Effector CD8-positive, alpha-beta T cell (primary cell): ENCODE data around the gene DYSF.

ENCODE experiments used
- DNase-seq: peaks from one replicate; lab custom pipeline; 2025; lab: John Stamatoyannopoulos, UW

DYSF gene

GRCh38 chr2:71571945-71572344 is 118.6 kb downstream of the DYSF start:
- DNase-seq: no peak

- no peak for DNase-seq
Measured at GRCh38 chr2:71575966-71576365, 122.6 kb downstream of the DYSF start.

DNA sequence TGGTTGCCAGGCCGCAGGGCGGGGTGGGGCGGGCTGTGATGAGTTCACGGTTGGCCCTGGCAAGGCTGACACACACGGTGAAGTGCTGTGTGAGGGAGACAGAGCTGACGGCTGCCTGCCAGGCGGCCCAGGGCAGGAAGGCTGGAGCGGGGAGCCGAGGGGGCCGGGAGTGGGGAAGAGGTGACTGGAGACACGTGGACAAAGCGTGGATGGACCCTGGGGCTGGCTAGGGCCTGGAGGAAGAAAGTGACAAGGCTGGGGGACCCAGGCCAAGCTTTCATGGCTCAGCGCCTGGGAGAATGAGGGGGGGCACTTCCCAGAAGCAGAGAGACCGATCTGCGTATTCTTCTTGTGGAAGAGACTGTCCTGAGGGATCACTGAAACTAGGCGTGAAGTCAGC is 123.2 kb downstream of the DYSF start:
- no peak for DNase-seq

- DNase-seq: no peak
Measured at GRCh38 chr2:71577209-71577608, 123.8 kb downstream of the DYSF start.

GRCh38 chr2:71578767-71579342 is 125.5 kb downstream of the DYSF start:
- no peak for DNase-seq

- no peak for DNase-seq
Measured at GRCh38 chr2:71581026-71581425, 127.7 kb downstream of the DYSF start.

GRCh38 chr2:71583876-71584275 is 130.5 kb downstream of the DYSF start:
- no peak for DNase-seq

DNA sequence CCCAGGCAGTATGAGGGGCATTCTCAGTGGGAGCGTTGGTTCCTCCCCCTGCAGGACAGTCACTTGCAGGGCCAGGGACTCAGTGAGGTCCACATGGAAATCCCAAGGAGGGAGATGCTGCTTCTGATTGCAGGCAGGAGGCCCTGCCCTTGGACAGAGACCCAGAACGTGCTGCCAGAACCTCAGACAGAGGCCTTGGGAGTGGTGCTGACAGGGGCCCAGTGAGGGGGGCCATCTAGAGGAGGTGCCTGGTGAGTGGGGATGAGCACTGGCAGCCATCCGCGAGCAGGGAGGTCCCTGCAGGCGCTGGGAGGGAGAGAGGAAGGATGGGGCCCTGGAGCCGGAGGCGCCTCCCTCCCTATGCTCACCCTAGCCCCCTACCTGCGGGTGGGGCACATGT is 133.1 kb downstream of the DYSF start:
- DNase-seq: no peak

GRCh38 chr2:71587509-71588073 is 134.2 kb downstream of the DYSF start:
- DNase-seq: no peak

GRCh38 chr2:71588497-71589170 is 135.3 kb downstream of the DYSF start:
- DNase-seq: no peak

DNA sequence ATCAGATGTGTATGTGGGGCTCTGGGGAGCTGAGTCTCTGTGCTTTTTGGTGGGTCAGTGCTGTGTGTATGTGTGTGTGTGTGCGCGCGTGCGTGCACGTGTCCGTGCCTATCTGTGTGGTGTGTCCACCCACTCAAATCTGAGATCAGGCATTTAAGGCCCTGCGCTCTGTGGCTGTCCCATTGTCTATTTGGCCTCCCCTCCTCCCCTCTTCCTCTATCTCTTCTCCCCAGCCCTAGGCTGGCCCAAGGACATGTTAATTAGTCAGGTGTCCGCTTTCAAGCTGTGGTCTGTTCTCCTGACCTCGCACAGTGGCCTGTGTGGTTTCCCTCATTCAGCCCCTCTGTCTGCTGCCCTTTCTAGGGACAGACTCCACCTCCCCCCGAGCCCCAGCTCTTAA is 136.4 kb downstream of the DYSF start:
- DNase-seq: no peak

- no peak for DNase-seq
Measured at GRCh38 chr2:71591044-71591443, 137.7 kb downstream of the DYSF start.

DNA sequence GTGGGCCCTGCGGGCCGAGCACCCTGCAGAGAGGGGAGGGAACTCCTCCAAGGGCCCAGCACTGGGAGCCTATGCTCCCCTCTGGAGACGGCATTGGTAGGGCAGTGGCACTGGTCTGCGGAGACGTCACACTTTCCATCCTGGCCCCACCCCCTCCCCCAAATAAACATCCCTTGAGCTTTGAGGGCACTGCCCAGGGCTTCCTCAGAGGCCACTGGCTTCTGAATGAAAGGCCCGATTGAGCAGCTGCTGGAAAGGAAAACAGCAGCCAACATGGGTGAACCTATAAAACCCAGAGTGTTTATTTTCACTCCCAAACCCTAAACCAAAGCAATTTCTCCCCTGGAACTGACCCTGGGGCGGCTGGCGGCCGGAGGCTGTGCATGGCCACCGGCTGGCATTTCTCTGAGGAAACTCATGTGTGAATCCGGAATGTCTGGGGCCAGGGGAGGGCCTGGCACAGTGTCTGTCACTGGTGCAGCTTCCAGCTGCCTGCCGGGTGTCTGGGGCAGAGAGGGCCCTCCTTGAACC is 138.9 kb downstream of the DYSF start:
- DNase-seq: no peak

GRCh38 chr2:71595569-71595968 is 142.2 kb downstream of the DYSF start:
- DNase-seq: no peak

- DNase-seq: no peak
Measured at GRCh38 chr2:71596011-71596410, 142.7 kb downstream of the DYSF start.

GRCh38 chr2:71597756-71598155 is 144.4 kb downstream of the DYSF start:
- no peak for DNase-seq

DNA sequence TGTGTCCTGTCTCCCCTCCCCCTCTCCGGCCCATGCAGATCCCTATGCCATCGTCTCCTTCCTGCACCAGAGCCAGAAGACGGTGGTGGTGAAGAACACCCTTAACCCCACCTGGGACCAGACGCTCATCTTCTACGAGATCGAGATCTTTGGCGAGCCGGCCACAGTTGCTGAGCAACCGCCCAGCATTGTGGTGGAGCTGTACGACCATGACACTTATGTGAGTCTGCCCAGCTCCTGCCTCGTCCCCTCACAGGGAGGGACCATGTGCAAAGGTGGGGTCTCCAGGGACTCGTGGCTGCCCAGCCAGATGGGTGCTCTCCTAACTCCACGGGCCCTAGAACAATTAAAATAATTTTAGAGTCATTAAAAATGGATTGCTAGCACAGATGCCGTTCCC is 145.2 kb downstream of the DYSF start:
- DNase-seq: no peak

- no peak for DNase-seq
Measured at GRCh38 chr2:71599038-71599437, 145.7 kb downstream of the DYSF start.

GRCh38 chr2:71599646-71600236 is 146.4 kb downstream of the DYSF start:
- no peak for DNase-seq

DNA sequence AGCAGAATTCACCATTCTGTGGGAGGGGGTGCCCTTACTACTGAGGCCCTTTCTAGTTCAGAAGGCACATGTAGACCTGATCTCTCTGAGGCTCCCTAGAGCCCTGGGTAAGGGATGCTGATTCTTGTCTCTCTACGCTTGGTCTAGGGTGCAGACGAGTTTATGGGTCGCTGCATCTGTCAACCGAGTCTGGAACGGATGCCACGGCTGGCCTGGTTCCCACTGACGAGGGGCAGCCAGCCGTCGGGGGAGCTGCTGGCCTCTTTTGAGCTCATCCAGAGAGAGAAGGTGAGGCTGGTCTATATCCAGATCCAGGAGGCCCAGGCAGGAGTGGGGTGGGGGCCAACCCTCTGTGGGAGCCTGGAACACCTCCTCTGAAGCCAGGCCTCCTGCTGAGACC is 147.2 kb downstream of the DYSF start:
- no peak for DNase-seq

DNA sequence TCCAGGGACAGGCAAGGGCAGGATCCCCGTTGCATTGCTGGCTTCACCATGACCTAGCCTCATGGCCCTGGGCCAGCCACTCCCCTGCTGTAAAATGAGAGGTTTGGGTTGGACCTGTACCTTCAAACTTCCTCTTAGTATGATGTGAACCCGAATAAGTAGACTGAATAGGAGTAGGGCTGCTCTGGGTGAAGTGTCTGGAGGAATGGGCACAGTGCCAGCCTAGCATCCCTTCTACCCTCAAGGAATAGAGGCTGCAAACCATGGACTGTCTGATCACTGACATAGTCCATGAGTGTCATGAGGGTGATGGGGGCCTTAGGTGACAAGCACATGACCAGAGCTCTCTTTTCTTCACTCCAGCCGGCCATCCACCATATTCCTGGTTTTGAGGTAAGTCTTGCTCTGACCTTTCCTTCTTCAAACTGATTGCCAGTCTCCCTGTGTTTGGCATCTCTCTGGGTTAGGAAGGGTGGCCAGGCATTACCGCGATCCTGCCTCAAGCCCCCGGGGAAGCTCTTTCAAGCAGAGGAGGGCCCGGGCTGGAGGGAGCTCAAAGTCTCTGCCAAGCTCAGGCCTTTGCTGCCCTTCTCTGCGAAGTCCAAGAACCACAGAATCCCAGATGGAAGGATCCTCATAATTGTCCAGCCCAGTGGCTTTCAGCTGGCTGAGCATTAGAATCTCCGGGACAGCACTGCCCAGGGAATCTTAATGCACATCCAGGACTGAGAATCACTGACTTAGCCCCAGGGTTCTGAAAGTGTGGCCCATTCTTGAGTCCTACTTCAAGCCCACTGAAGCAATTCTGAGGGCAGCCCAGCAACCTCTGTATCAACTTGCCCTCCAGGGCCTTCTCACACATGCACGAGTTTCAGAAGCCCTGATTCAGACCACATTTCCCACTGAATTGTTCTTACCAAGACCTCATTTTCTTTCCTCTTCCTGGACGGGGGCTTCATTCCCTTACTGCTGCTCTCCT is 148.1 kb downstream of the DYSF start:
- no peak for DNase-seq

GRCh38 chr2:71602115-71602495 is 148.7 kb downstream of the DYSF start:
- DNase-seq: no peak
